Fibroblast of mammary gland (primary cell): ENCODE measurements around the gene PTGDS.

ENCODE experiments used
- DNase-seq: peaks from one replicate; pipeline ENCODE4 v3.0.0-alpha.2; 2010; ENCODE audit warnings: low read depth
- H3K4me3 ChIP-seq: 2 replicates; pipeline ENCODE4 v1.5.1; 2011; ENCODE audit warnings: low read depth, mild to moderate bottlenecking, low read length, moderate library complexity; ENCODE audit not compliant: control insufficient read depth
- TF ChIP-seq, protein P1 (sequence below): conservative IDR thresholded peaks from 2 replicates; pipeline ENCODE4 v1.5.1; 2011; ENCODE audit warnings: low read depth, low read length, inconsistent platforms; ENCODE audit not compliant: control insufficient read depth, insufficient read depth

Gene PTGDS

DNA sequence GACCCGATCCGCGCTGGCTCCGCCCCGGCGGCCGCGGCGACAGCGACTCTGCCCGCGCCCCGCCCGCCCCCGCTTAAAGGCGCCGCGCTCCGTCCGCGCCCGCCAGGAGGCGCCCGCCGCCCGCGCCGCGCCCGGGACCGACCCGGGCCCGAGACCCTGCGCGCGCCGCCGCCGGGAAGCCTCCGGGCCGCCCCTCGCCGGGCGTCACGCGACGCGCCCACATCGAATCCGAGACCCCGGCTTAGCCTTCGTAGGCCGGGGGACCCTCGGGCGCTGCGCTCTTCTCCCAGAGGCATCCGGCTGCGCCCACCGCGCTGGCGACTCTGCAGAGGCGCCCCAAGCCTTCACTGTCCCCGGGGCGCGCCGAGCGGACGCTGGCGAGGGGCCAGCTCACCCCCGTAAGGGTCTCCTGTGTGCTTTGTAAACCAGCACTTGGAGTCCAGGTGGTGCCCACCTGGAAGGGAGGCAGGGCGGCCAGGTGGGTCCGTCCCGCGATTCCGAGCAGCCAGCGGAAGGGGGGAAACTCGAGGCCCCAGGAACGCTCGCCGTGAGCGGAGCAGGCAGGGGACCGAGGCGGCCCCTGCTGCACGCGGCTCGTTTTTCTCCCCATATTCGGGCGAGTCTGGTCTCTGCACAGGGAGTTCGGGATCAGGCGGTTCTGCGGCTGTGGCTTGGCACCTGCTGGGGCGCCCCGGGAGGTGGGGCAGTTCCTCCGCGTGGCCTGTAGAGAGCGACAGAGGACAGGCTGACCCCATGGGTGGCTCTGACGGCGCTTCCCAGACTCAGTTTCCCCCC, 51.2 kb downstream of the PTGDS start:
- DNase-seq = no peak
- peak overlapping the region; percentile 29 for H3K4me3 ChIP-seq
- TF ChIP-seq, protein P1, sequence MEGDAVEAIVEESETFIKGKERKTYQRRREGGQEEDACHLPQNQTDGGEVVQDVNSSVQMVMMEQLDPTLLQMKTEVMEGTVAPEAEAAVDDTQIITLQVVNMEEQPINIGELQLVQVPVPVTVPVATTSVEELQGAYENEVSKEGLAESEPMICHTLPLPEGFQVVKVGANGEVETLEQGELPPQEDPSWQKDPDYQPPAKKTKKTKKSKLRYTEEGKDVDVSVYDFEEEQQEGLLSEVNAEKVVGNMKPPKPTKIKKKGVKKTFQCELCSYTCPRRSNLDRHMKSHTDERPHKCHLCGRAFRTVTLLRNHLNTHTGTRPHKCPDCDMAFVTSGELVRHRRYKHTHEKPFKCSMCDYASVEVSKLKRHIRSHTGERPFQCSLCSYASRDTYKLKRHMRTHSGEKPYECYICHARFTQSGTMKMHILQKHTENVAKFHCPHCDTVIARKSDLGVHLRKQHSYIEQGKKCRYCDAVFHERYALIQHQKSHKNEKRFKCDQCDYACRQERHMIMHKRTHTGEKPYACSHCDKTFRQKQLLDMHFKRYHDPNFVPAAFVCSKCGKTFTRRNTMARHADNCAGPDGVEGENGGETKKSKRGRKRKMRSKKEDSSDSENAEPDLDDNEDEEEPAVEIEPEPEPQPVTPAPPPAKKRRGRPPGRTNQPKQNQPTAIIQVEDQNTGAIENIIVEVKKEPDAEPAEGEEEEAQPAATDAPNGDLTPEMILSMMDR = peak; percentile 21

DNA sequence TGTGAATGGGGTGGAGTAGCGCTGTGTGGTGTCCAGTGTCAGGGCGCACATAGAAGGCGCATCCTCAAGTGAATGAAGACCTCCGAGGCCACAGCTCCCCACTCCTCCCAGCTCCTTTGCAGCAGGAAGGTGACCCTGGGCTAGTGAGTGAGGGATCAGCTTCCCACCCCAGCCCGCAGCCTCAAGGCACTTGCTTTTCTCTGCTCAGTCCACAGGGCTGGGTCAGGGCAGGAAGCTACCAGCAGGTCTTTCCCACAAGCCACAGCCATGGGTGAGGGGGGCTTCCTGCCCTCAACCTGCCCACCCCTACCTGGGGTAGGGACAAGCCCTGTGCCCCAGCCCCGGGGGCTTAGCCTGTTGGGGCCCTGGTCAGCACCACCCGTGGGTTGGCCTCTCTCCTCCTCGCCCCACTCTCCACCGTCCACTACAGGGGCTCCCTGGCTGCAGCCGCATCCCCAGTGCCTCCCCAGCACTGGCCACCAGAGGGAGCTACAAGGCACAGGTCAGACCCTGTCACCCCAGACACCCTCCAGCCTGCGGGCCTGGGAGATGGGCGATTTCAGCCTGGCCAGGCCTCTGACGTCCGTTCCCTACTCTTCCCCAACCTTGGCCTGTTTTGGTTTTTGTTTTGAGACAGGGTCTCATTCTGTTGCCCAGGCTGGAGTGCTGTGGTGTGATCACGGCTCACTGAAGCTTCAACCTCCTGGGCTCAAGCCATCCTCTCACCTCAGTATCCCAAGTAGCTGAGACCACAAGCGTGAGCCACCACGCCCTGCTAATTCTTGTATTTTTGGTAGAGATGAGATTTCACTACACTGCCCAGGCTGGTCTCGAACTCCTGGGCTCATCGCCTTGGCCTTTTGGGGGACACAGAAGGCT, 52.0 kb downstream of the PTGDS start:
- peak; percentile 51 for DNase-seq
- H3K4me3 ChIP-seq = no peak overlapping the region
- TF ChIP-seq, protein P1 = peak; percentile 84

DNA sequence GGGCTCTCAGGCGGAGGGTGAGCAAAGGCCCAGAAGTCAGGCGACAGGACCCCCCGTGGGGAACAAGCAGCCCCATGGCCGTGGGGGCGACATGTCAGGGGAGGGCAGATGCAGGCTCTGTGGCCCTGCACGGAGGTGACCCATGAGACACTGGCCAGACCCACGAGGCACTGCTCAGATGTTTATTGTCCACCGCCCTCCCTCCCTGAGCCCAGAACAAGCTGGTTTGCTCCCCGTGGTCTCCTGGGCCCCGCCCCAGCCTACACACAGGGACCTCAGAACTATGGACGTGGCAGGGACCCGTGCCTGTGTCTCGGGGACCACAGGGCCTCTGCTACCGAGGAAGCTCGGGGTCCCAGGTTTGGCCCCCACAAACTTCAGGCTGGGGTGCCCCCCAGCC, 52.7 kb downstream of the PTGDS start:
- DNase-seq = no peak
- no peak overlapping the region for H3K4me3 ChIP-seq
- TF ChIP-seq, protein P1 = no peak

DNA sequence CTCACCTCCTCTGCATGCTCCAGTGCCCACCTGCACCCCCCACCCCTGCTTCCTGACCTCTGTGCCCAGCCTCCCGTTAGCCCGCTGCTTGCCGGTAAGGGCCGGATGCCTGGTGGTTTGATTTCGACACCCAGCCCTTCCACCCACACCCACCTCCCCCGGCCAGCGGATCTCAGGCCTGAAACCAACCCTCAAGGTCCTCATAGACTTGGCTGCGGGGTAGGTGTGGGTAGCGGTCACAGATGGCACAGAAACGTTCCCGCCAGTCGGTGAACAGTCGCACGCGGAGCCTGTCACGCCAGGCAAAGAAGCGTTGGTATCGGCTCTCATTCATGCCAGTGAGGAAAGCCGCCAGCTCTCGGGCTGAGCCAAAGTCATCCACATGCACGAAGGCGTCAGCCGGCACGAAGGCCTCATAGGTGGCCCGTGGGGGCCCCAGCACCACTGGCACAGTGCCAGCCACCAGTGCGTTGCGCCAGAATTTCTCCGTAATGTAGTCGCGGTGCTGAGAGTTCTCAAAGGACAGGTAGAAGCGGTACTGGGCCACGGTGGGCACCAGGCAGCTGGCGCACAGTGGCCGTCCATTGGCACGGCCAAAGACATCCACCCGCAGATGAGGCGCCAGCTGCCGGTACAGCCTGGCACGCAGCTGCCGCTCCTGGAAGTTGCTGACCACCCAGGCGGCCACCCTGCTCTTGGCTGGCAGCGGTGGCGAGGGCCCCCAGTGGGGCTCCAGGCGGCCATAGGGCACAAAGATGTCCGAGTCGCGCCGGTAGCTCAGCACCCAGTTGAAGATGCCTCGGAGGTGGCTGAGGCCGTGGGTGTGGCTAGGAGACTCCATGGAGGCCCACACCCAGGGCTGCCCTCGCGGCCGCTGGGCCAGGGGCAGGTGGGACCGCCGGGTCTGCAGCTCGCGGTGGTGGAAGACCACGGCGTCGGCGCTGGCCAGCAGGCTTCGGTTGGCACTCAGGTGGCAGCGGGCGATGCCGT, 53.5 kb downstream of the PTGDS start:
- H3K4me3 ChIP-seq = no peak overlapping the region
- TF ChIP-seq, protein P1 = no peak
- DNase-seq = no peak
